HG03066 (cell line): ENCODE data around the gene OSBPL3.

Source experiments
- ATAC-seq: cut with Tn5 transposase; IDR thresholded peaks from one replicate; pipeline ENCODE4 v1.9.1; 2021; ENCODE audit warnings: low read depth; ENCODE audit not compliant: unreplicated experiment

The OSBPL3 gene

DNA sequence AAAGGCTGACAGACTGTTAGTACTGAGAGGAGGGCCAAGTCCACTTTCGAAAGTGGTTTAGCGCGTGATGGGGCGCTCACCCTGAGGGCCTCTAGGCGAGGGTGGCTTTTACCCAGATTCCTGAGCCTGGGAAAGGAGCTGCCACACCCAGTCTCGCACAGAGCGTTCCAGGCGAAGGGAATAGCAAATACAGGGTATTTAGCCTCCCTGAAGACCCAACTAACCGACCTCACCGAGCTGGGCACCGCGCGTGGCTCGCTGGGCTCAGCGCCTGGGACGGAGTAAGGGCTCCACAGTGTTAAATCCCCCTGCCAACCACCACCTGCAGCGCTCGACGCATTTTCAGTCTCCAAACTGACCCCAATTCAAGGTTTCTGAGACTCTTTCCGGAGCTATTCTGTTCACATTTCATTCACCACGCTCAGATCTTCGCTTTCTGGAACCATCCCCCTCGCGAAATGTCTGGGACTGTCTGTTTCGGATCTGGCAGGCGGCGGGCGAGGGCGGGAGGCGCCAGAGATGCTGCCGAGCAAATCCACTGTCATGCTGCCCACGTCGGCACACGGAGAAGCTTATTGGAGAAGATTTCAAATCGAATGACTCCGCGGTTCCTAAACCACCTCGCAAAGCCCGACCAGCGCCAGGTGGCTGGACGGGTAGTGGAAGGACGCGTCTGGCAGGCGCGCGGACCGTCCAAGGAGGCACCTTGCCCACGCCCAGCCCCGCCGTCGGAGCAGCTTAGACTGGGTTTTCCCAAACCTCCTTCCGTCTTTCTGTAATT, 1.4 kb upstream of the OSBPL3 start:
- ATAC-seq = no peak

DNA sequence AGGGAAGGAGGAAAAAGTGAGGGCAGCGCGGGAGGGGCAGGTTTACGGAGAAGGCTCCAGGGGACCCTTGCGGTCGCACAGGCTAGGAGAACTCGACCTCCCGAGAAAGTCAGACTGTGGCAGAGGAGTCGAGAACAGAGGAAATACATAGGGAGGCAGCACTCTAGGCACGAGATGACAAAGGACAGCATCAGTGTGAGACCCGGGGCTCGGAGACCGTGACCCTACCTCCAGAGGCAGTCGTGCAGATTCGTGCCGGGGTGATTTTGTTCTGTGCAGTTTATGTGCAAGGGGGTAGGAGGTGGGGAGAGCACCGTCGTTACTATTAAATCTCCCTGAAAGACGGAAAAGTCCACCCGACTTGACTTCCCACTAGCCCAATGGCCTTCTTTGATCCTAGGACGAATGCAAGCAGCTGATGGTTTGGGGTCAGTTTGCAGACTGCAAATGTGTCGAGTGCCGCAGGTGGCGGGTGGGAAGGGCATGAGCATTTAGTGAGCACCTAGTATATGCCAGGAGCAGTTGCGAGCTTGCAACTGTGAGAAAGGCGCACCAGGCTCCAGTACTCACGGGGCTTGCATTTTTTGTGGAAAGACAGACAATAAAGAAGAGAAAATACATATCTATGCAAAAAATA, 674 bp upstream of the OSBPL3 start:
- peak; percentile 10 for ATAC-seq

DNA sequence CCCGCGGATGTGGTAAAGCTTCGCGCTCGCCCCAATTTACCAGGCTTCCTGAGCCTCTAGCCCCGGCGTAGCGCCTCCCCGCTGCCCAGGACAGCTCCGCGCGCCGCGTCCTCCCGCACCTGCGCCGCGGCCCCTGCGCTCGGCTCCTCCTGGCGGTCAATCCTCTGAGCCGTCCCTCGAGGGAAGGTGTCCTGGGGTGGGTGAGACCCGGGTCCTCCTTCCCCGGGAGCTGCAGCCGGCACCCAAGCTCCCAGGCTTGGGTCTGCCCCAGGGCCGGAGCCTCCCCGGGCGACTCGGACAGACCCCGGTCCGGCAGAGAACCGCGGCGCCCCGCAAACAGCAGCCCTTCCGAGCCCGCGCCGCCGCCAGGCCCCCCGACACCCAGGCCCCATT, 512 bp downstream of the OSBPL3 start:
- peak; percentile 41 for ATAC-seq

DNA sequence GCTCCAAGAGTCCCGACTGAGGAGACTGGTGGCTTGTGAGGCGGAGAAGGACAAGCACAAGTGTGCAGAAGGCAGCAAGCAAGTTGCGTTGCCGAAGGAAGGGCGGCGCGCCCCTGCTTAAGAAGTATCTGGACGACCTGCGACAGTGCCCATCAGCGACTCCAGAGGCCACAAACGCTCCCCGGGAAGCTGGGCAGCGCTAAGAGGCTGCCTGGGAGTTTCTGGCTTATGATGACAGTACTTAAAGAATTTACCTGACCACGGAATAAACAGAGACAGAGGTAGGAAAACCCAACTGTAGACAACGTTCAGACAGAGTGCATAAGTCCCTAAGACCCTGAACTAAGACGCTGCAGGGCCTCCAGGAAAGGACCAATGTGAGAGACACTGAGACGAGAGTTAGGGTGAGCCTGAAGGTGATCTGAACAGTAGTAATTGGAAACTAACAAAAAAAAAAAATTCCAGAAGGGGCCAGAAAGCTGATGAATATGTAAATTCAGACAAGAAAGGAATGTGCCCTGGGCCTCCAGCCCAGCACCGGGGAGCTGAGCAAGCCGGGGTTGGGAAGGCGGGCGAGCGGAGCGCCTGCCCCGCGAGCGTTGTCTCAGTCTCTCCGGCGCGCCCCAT, 1.0 kb downstream of the OSBPL3 start:
- no peak for ATAC-seq

DNA sequence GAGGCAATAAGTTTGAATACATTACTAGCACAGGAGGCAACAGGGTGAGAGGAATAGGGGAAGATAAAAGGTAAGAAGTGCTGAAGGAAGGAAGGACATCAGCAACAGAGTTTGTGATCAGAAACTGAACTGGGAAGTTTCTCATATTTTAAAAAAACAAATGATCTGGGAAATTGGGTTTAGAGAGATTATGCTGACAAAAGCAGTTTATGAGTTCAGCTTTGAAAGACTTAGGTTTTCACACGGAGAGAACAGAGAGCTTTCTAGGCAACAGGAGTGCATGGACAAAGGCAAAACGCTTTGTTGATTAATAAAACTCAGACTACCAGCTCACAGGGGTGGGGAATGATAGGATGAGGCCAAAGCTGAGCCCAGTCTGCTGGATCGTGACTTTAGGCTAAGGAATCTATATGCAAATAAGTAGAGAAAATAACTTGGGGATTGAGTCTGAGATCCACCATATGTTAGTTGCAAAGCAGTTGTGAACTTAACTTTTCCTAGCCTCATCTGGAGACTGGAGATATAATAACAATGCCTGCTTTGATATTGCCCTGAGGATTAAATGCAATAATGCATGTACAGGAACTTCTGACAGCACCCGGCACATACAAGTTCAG, 4.2 kb downstream of the OSBPL3 start:
- no peak for ATAC-seq

DNA sequence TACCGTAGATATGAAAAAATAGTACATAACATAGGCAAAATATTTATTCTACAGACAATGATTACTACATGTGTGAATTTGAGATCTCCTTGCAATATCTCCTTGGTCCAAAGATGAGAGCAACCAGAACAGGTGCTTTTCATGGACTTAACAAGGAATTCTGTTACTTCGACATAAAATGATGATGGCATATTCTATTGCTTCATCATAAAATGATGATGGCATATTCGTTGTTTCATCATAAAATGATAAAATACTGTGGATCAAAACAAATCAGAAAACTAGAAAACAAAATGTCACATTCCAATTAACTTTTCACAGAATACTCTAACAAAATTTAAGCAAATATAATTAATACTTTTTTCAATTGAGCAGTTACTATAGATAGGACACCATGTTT, 4.8 kb downstream of the OSBPL3 start:
- ATAC-seq = no peak

DNA sequence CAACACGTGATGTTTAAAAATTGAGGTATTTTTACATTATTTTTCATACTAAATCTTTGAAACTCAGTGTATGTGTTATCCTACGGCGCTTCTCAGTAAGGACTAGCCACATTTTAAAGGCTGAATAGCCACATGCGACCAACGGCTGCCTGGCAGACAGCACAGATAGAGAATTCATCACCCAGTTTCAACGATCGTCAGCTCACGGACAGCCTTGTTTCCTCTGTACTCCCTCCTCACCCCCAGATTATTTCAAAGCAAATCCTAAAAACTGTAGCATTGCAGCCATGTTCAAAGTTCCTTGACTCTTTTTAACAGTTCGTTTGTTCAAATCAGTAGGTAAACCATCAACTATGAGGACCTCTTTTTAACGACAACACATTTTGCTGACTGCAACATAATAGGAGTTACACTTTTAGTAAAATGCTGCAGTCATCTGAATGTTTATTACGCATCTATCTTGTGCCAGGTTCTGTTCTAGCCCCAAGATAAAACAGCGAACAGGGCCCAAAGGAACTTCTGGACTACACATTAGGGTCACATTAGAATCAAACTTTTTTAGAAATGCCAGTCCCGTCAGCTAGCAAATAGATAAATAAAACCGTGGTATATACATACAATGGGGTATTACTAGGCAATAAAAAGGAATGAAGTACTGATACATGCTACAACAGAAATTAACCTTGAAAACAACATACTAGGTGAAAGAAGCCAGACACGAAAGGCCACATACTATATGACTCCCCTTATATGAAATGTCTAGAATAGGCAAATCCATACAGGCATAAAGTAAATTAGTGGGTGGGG, 5.7 kb downstream of the OSBPL3 start:
- no peak for ATAC-seq

DNA sequence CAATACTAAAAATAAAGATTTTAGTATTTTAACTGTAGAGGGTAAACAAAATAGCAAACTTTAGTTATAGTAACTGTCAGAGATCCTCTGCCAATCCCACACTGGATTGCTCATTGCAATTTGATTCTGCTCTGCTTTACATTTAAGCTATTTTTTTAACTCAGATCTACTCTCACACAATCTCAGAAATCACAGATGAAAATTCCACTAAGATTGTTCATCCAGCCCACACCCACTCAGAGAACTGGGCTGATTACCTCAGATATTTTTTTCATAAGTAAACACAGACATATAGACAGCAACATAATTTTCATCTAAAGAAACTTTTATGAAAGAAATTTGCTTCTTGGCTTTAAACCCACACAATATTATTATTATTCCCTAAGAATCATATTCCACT, 7.0 kb downstream of the OSBPL3 start:
- ATAC-seq = no peak

DNA sequence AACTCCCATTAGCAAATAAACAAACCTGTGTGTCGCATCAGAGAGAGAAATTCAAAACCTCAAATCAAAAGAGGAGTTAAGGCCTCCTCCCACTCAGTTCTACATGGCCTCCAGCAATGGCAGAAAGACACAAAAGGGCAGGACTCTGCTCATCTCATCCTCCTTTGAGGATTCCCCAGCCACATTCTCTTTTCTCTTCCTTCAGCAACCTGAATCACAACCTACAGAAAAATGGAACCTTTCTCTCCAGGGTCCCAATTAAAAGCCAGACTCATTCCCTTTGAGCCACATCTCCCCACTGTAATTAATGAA, 7.9 kb downstream of the OSBPL3 start:
- no peak for ATAC-seq

DNA sequence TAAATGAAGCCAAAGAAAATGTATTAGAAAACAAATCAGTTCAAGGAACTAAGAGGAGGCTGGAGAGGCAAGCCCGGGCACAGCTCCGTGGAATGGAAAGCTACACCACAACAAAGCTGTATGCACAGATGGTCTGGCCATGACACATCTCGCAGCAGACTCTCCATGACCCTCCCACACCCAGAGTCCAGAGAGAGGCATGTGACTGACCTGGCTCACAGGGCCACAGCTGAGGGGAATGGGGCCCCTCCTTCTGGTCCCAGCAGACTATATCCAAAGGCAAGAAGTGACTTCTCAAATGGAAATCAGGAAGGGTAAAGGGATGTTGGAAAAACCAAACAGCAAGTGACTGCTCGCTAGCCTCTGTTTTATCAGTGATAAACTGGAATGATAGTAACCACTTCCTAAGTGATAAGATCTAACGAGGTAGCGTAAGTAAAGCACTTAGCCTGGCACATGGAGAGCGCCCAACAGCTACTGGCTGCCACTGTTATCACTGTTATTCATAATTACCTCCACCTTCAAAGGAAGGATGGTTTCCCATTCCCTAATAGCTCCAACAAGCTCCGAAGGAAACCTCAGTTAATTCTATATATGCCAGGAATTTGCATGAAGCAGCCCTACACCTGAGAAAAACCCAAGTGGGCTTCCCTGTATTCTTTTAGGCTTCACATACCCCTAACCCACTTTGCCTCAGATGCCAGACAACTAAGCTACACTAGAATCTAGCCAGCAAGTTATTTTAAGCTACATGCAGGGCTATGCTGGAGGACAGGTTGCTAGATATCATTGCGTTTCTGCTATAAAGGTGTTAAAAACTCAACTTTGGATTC, 8.4 kb downstream of the OSBPL3 start:
- ATAC-seq = no peak

DNA sequence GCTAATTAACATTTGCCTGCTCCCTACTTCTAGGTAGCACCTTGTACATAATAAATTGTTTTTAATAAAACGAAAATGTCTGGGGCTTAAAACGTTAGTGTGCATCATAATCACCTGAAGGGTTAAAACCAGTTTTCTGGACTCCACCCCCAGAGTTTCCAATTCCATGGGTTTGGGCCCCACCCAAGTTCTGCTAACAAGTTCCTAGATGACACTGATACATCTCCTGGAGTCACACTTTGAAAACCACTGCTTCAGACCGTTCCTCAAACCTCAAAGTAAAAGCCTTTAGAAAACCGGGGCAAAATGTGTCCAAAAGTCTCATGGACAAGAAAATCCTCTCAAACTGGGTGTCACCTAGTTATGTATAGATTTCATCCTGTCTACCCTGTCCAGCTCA, 9.3 kb downstream of the OSBPL3 start:
- no peak for ATAC-seq

DNA sequence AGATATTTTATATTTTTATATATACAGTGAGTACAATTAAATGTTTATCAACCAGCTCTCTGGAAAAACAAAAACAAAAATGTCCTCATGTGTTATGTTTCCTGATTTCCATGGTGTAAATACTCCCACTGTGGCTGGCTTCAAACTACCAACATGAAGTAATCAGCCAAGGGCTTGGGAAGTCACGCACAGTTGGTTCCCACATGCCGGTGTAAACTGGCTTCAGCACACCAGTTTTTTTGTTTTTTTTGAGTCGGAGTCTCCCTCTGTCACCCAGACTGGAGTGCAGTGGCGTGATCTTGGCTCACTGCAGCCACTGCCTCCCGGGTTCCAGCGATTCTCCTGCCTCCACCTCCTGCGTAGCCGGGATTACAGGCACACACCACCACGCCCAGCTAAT, 11.8 kb downstream of the OSBPL3 start:
- no peak for ATAC-seq

DNA sequence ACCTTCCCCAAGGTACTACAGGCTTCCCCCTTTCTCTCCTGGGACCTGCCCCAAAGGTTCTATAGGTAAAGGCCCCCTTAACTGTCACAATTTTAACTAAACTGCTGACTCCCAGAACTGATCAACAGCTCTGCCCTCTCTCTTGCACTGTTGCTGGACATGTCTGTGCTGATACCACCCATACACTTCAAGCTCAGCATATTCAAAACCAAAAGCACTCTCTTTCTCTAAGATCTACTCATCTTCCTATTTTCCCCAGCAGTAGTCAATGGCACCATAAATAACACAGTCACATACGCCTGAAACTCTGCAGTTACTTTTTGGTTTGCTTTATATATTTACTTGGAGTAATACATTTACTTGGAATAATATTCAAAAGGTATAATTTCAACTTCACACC, 12.3 kb downstream of the OSBPL3 start:
- ATAC-seq = no peak

DNA sequence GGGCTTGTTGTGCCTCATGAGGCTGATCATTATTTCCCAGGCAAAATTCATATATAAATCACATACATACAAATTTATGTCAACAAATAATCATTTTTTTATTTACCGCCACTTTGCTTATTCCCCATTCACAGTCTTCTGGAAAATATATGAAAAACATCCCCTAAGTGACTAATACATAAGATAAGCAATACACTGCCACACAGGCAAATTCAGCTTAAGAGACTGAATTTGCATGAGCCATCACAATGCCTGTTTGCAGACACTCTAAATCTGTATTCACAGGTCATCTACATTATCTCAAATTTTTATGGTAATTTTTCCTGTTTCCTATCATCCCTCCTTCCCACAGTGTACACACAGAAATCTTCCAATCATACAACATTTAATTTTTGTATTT, 13.2 kb downstream of the OSBPL3 start:
- ATAC-seq = no peak

DNA sequence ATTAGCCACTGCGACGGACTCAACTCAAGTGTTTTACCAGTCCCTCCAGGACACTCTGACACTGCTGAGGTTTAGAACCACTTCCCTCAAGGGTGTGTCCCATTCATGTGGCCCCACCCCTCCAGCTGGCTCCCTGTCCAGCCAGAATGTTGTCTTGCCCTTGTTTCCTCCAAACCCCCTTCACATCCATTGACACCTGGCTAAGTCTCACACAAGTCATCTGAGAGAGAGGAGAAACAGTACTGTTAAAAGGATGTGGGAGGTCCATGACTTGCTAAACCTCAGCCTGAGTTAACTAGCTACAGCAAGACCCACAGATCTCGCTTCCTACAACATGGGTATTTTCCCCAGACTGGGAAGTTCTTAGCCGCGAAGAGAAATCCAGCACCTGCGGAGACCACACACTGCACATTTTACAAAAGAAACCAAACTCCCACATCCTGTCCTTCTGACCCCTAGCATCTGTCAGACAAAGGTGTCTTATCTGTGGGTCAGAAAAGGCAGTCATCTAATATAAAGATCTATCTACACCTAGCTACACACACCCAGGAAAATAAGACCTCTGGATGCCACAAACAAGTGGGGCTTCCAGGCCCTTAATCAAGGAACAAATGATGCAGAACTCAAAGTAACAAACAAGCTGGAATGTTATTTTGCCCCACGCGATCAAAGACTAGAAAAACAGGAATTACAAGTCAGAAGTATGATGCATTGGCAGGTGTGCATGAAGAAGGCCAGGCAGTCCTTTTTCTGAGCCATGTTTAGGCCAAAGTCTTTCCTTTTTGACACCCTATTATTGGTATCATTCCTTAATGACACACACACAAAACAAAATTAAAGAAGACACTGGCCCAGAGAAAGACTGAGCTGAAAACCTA, 13.9 kb downstream of the OSBPL3 start:
- ATAC-seq = peak; percentile 86

DNA sequence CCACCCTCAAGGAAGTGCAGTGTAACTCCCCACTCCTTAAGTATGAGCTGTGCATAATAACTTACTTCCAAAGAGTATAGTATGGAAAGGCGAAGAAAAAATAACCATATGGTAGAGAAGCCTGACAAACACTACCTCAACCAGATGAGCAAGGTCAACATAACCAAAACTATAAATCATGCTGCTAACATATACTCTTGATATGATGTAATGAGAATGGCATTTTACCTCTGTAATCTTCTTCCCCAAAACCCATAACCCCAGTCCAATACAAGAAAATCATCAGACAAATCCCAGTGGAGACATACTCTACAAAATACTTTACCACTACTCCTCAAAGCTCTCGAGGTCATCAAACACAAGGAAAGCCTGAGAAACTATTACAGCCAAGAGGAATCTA, 15.8 kb downstream of the OSBPL3 start:
- ATAC-seq = no peak

DNA sequence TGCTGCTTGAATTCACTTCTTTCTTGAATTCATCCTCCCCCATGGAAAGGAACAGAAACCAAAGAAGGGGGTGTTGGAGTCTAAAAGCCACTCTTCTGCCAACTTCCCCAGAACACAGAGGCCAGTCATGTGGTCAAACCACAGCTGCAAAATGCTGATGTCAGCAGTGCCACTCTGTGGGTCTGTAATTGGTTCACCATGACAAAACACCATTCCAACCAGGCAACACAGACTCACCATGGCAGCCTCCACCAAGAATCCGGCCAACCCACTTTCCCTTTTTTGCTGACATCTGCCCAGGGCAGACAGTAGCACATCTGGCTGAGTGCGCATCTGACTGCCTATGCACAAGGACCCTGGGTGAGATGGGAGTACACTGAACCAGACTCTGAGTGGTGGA, 16.8 kb downstream of the OSBPL3 start:
- no peak for ATAC-seq

DNA sequence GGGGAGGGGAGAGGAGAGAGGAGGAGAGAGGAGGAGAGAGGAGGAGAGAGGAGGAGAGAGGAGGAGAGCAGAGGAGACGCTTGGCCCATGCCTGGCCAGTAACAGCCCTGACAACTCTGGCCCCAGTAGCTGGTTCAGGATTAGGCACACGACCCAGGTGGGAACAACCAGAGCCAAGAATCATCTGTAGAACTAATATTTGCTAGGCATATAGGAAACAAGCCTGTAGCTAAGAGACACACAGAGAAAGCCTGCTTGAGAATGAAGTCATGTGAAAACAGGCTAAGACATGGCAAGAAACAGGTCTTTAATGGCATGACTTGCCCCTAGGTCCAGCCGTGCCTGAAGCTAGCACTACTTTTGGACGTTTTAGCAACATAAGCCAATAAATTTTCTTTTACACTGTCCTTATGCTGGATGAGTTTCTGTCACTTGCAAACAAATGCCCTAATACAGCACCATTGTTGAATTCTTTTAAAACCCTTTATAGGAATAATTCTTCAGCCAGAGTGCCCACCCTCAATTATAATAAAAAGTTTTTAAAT, 17.5 kb downstream of the OSBPL3 start:
- ATAC-seq = no peak
